ENCODE data around the gene GTF3C5. TPM values are rescaled to one million over a fixed set of nuclear protein-coding genes. Genes with fewer than 3 reads are reported as not detected.

Gene GTF3C5
- total RNA-seq, 1 donor from 2014 or later: 89.0 TPM

GRCh38 chr9:133102190-133103021 is 71.6 kb downstream of the GTF3C5 start:
- Mint-ChIP-seq H3K9me3 (no peaks in the 10 kb centered on the region), H3K4me3 (no peak overlapping the region), H3K27me3 (ENCODE audit: insufficient read depth) (no peaks in the 10 kb centered on the region), H3K4me1 (ENCODE audit: low read depth) (no peaks in the 10 kb centered on the region), H3K36me3 (ENCODE audit: low read depth) (peaks cover 52% of the 10 kb centered on the region), H3K27ac (no peak overlapping the region)
- intact Hi-C loops (cut with micrococcal nuclease): loop anchor here (1.0 to 10.0 kb wide), 2 partner anchors 42 to 58 kb away; no protein-coding TSS in a partner anchor
- DNase-seq (ENCODE audit: low spot score): no peak

GRCh38 chr9:133103183-133103986 is 72.6 kb downstream of the GTF3C5 start:
- peak; percentile 41 for DNase-seq (ENCODE audit: low spot score)
- Mint-ChIP-seq H3K4me3 (no peak overlapping the region), H3K36me3 (ENCODE audit: low read depth) (peaks cover 47% of the 10 kb centered on the region), H3K9me3 (no peaks in the 10 kb centered on the region), H3K27ac (peak overlapping the region; percentile 70), H3K4me1 (ENCODE audit: low read depth) (no peaks in the 10 kb centered on the region), H3K27me3 (ENCODE audit: insufficient read depth) (no peaks in the 10 kb centered on the region)
- intact Hi-C loops (cut with micrococcal nuclease): loop anchor here (1.0 to 10.0 kb wide), 2 partner anchors 41 to 59 kb away; no protein-coding TSS in a partner anchor

- Mint-ChIP-seq H3K27ac (no peak overlapping the region), H3K4me1 (ENCODE audit: low read depth) (no peaks in the 10 kb centered on the region), H3K27me3 (ENCODE audit: insufficient read depth) (no peaks in the 10 kb centered on the region), H3K4me3 (no peak overlapping the region), H3K36me3 (ENCODE audit: low read depth) (peaks cover 43% of the 10 kb centered on the region), H3K9me3 (no peaks in the 10 kb centered on the region)
- intact Hi-C loops (cut with micrococcal nuclease): loop anchor here (1.0 to 10.0 kb wide), 2 partner anchors 40 to 59 kb away; no protein-coding TSS in a partner anchor
- no peak for DNase-seq (ENCODE audit: low spot score)
These were observed 73.2 kb downstream of the GTF3C5 start for GRCh38 chr9:133103987-133104505.

GRCh38 chr9:133104718-133105460 is 74.1 kb downstream of the GTF3C5 start:
- Mint-ChIP-seq H3K36me3 (ENCODE audit: low read depth) (peaks cover 41% of the 10 kb centered on the region), H3K4me1 (ENCODE audit: low read depth) (no peaks in the 10 kb centered on the region), H3K9me3 (no peaks in the 10 kb centered on the region), H3K27ac (no peak overlapping the region), H3K4me3 (no peak overlapping the region), H3K27me3 (ENCODE audit: insufficient read depth) (no peaks in the 10 kb centered on the region)
- intact Hi-C loops (cut with micrococcal nuclease): loop anchor here (10.0 kb wide), 1 partner anchor 60 kb away; no protein-coding TSS in a partner anchor
- DNase-seq (ENCODE audit: low spot score): no peak

- Mint-ChIP-seq H3K4me1 (ENCODE audit: low read depth) (no peaks in the 10 kb centered on the region), H3K9me3 (no peaks in the 10 kb centered on the region), H3K36me3 (ENCODE audit: low read depth) (peaks cover 44% of the 10 kb centered on the region), H3K27ac (no peak overlapping the region), H3K4me3 (no peak overlapping the region), H3K27me3 (ENCODE audit: insufficient read depth) (no peaks in the 10 kb centered on the region)
- DNase-seq (ENCODE audit: low spot score): no peak
- intact Hi-C loops (cut with micrococcal nuclease): loop anchor here (10.0 kb wide), 1 partner anchor 61 kb away; no protein-coding TSS in a partner anchor
These were observed 74.6 kb downstream of the GTF3C5 start for GRCh38 chr9:133105461-133105770.

GRCh38 chr9:133106511-133107244 is 75.9 kb downstream of the GTF3C5 start:
- no peak for DNase-seq (ENCODE audit: low spot score)
- H3K4me1 Mint-ChIP-seq (ENCODE audit: low read depth): no peaks in the 10 kb centered on the region
- peaks cover 37% of the 10 kb centered on the region for H3K36me3 Mint-ChIP-seq (ENCODE audit: low read depth)
- intact Hi-C loops (cut with micrococcal nuclease): loop anchor here (10.0 kb wide), 1 partner anchor 62 kb away; no protein-coding TSS in a partner anchor
- no peak overlapping the region for H3K4me3 Mint-ChIP-seq
- H3K27ac Mint-ChIP-seq: peak overlapping the region; percentile 14
- H3K27me3 Mint-ChIP-seq (ENCODE audit: insufficient read depth): no peaks in the 10 kb centered on the region
- H3K9me3 Mint-ChIP-seq: no peaks in the 10 kb centered on the region

- H3K27ac Mint-ChIP-seq: no peak overlapping the region
- no peaks in the 10 kb centered on the region for H3K27me3 Mint-ChIP-seq (ENCODE audit: insufficient read depth)
- H3K9me3 Mint-ChIP-seq: no peaks in the 10 kb centered on the region
- H3K36me3 Mint-ChIP-seq (ENCODE audit: low read depth): peaks cover 33% of the 10 kb centered on the region
- no peak for DNase-seq (ENCODE audit: low spot score)
- intact Hi-C loops (cut with micrococcal nuclease): loop anchor here (10.0 kb wide), 1 partner anchor 62 kb away; no protein-coding TSS in a partner anchor
- peaks cover 2% of the 10 kb centered on the region for H3K4me1 Mint-ChIP-seq (ENCODE audit: low read depth)
- H3K4me3 Mint-ChIP-seq: no peak overlapping the region
These were observed 76.5 kb downstream of the GTF3C5 start for GRCh38 chr9:133107245-133107722.

Other genes starting within 250 kb of the GTF3C5 start
- gene AK8, start 152.7 kb upstream of the GTF3C5 start, total RNA-seq: not detected in 2 replicates
- 0.88 and 0.91 TPM in 2 replicates for gene SPACA9, start 152.1 kb upstream of the GTF3C5 start, total RNA-seq
- 30.2 and 34.8 TPM in 2 replicates for gene TSC1, start 86.4 kb upstream of the GTF3C5 start, total RNA-seq
- not detected in 2 replicates for gene GFI1B, start 52.3 kb upstream of the GTF3C5 start, total RNA-seq
- 1.8 and 2.0 TPM in 2 replicates for gene CEL, start 31.0 kb downstream of the GTF3C5 start, total RNA-seq
- 88.7 and 94.4 TPM in 2 replicates for gene RALGDS, start 90.2 kb downstream of the GTF3C5 start, total RNA-seq
- 8.6 and 9.4 TPM in 2 replicates for gene GBGT1, start 132.9 kb downstream of the GTF3C5 start, total RNA-seq
- not detected in 2 replicates for gene OBP2B, start 178.3 kb downstream of the GTF3C5 start, total RNA-seq
- 0.34 and 0.60 TPM in 2 replicates for gene ABO, start 244.2 kb downstream of the GTF3C5 start, total RNA-seq